GM18505 (cell line): ENCODE measurements around the gene DDHD1.

Source experiments
- ATAC-seq: cut with Tn5 transposase; IDR thresholded peaks from one replicate; pipeline ENCODE4 v1.9.1; 2021; ENCODE audit not compliant: unreplicated experiment
- POLR2A ChIP-seq: IDR thresholded peaks from 4 replicates; pipeline ENCODE4 v1.6.1; 2011; ENCODE audit warnings: borderline replicate concordance; ENCODE audit not compliant: insufficient read depth, insufficient read length; ENCODE audit errors: extremely low read depth

The DDHD1 gene

DNA sequence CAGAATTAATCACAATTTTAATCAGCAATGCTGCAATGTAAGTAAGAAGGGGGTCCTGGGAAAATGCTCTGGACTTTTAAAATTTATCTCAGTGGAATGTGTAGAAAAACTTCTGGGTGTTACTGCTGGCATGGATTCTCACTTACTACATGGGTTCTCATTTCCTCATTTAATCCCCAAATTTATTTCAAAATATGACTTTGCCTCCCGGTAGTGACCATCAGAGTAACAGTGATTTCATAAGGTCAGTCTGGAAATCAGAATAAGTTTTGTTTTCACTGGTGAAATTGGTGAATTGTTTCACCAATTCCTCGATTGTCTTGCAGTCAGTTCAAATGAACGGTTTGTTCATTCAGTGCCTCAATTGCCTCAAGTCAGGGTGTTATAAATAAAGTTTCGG, 22.3 kb upstream of the DDHD1 start:
- no peak for ATAC-seq
- no peak for TF ChIP-seq POLR2A

DNA sequence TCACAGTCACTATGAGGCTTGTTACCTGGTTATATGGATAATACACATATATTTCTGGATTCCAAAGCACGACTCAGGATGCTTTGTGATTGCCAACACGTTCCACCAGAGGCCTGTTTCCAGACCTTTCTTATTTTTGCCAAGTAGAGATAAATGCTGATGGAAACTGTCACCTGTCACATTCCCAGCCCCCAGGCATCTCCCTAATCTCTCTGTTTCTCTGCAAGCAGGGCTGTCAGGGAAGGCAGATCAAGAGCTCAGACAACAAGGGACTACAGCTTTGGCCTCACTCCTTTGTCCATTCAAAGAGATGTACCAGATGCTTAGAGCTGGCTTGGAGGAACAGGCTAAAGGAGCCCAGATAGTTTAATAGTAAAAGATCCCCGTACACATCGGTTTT, 21.8 kb upstream of the DDHD1 start:
- ATAC-seq: no peak
- TF ChIP-seq POLR2A: no peak

DNA sequence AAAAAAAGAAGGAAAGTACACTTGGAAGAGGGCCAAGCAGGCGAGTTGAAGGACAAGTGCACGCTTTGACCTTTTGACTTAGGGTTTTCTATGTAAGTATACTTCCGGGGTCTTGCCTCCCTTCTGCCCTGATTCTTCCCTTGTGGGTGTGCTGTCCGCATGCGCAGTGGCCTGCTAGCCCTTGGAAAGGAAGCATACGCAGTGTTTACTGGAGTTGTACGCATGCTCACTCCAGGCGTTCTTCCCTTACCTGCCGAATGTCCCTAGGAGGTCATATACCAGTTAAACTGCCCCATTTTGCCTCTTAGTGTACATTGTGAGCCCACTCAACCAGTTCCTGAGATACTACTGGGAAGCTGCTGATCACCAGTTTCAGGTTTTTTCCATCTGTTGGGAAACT, 15.7 kb upstream of the DDHD1 start:
- TF ChIP-seq POLR2A: no peak
- ATAC-seq: no peak

DNA sequence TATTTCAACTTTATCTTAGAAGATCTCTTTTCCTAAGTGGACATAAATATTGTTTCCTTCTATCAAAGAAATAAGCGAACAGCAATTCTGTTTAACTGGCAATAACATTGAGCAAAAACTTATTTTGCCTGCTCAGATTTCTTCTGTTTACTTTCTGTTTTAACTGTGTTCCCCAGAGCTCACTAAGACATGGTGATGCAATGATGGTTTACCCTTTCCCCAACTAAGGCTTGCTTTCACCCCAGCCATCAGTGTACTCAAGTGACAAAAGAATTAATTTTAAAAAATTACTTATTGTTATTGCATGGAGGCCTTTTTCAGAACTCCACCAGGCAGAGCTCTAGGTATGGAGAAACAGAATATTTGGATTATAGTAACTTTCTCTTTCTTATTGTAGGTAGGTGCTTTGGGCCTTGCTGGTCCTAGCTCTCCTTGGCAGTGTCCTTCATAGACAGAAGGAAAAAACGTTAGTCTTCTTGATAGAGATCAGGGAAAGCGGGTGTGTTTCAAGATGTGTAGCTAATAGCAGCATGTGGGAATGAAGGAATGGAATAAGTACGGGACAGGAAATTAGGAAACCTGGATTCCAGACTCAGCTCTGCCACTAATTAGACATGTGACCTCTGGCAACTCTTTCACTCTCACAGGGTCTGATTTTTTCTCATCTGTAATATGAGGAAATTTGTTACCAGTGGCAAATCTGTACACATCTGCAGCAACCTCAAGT, 14.6 kb upstream of the DDHD1 start:
- ATAC-seq: no peak
- TF ChIP-seq POLR2A: no peak

DNA sequence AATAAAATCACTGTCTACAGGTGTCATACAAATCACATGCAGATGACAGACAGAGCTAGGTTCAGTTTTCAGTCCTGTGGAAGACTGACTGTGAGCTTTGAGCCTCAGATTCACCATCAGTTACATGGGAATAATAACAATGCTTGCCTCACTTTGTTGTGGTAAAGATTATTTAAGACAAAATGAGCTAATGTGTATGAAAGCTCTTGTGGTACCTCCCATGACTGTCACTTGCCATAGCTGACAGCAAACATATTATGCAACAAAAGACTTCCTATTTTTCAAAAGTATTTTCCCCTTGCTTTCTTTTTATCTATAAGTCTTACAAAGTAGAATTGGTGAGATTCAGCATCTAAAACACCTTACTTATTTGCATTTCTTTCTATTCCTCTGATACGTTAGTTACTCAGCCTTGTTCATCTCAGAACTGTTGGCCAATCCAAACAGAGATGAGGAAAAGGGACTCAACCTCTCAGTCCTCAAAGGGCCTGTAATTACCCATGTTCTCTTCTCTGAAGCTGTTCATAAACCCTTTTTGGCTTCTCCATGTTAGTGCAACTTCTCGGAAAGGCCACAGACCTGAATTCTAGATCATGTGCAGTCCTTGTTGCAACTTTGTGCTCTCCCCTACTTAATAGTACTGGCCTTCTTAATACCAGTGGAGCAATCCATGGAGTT, 8.8 kb upstream of the DDHD1 start:
- no peak for TF ChIP-seq POLR2A

DNA sequence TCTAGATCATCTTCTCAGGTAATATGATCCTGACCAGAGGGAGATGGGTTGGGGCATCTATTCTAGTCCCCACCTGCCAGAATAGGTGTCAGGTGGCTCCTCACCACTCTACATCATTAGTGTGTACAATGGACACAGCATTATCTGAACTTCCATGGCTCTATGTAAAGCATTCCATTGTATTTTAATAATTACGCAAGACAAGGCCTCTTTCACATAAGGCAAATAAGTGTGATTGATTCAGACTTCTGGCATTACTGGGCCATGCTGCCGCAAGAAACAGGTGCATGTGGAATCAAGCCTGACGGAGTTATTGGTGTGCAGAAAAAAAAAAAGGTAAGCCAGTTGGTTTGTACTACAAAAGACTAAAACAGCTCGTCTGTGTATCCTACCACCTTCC, 3.1 kb upstream of the DDHD1 start:
- ATAC-seq: no peak
- TF ChIP-seq POLR2A: no peak

More for the DNA sequence above, 8.8 kb upstream of the DDHD1 start:
- no peak for ATAC-seq

GRCh38 chr14:53153702-53154112, 584 bp upstream of the DDHD1 start:
- TF ChIP-seq POLR2A: no peak
- ATAC-seq: no peak

GRCh38 chr14:53152184-53152886, 788 bp downstream of the DDHD1 start:
- peak; percentile 26 for ATAC-seq
- peak; percentile 42 for TF ChIP-seq POLR2A

GRCh38 chr14:53151523-53152183, 1.5 kb downstream of the DDHD1 start:
- ATAC-seq: no peak
- TF ChIP-seq POLR2A: peak; percentile 36

GRCh38 chr14:53149668-53150316, 3.3 kb downstream of the DDHD1 start:
- no peak for TF ChIP-seq POLR2A
- no peak for ATAC-seq

GRCh38 chr14:53148671-53149070, 4.5 kb downstream of the DDHD1 start:
- no peak for ATAC-seq
- TF ChIP-seq POLR2A: no peak

DNA sequence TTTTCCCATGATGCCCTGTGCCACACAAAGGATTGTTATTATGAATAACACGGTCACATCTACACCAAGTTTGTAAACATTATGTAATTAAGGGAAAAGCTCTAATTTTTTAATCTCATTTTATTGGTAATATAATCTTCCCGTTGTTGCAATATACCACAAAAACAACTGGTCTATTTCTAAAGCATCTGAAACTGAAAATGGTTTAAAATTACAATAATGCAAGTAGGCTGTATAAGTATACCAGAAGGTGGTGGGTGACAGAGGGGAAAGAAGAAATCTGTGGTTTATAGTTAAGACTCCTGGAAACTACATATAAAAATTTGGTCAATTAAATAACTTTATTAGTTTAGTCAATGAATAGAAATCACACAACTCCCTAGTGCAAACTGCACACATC, 5.2 kb downstream of the DDHD1 start:
- no peak for TF ChIP-seq POLR2A
- no peak for ATAC-seq

DNA sequence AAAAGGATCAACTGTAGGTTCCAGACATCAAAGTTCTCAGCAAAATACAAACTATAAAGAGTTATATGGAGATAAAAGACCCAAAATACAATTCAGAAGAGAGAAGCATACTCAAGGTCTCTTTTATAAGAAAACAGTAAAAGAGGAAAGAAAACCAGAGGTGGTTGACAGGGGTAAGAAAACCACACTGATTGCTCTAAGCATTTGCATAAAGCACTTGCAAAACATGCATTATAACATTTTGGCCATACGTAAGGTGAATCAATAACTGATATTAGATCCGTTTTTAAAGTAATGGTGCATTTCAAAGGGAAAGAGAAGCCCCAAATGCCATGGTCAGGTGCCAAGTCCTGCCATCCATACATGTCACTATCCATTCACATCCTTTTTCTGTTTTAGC, 5.9 kb downstream of the DDHD1 start:
- TF ChIP-seq POLR2A: no peak
- no peak for ATAC-seq
